ENCODE results near the gene MGAT4A.

DNA sequence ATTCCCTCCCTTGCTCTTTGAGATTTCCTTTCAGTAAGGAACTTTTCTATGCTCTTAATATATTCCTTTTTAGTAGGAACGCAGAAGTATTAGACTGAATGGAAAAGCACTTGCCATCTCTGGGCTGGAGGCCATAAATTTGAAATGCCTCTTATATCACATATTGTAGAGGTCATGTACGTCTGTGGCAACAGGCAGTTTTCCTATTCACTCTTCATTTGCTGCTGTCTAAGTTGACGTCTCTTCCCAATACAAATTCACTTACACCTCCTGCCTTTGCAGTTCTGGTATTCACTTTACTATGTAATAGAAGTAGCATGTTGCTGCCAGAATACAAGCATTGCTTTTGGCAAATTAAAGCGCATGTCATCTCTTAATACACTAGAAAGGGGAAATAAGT is 34.7 kb downstream of the MGAT4A start:
- TF ChIP-seq CTCF (IDR thresholded peaks at IDR 0.05) (no peak), RFX5 (IDR thresholded peaks at IDR 0.05) (no peak), ESRRA (IDR thresholded peaks at IDR 0.05; ENCODE audit: borderline replicate concordance, low read length) (no peak), CEBPB (IDR thresholded peaks at IDR 0.05) (no peak), POLR2A (IDR thresholded peaks at IDR 0.05; ENCODE audit: low read length) (no peak)

All from A549 (cell line).